ENCODE results near the gene SPTBN1.

Gene SPTBN1

DNA sequence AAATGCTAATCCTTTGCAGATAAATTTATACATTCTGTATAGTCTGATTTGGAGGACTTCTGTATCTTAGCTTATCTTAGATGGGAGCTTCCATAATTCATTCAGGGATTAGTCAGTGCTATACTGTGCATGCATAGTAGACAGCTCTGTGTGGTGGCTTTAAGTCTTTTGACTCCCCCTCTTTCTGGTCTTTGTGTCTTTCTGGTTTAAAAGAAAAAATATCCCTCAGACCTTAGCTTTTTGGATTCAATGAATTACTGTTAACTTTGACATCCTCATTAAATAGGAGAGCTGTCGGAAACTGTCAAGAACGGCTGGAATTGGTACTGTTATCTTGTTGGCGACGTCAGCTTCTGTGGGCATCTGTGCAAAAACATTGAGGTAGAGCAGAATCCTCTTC, 130.4 kb downstream of the SPTBN1 start:
- in situ Hi-C loops (cut with MboI; ENCODE audit: low sequenced_read_pairs) = no loop called here

GRCh38 chr2:54587171-54588016, 131.3 kb downstream of the SPTBN1 start:
- in situ Hi-C loops (cut with MboI; ENCODE audit: low sequenced_read_pairs) = no loop called here

DNA sequence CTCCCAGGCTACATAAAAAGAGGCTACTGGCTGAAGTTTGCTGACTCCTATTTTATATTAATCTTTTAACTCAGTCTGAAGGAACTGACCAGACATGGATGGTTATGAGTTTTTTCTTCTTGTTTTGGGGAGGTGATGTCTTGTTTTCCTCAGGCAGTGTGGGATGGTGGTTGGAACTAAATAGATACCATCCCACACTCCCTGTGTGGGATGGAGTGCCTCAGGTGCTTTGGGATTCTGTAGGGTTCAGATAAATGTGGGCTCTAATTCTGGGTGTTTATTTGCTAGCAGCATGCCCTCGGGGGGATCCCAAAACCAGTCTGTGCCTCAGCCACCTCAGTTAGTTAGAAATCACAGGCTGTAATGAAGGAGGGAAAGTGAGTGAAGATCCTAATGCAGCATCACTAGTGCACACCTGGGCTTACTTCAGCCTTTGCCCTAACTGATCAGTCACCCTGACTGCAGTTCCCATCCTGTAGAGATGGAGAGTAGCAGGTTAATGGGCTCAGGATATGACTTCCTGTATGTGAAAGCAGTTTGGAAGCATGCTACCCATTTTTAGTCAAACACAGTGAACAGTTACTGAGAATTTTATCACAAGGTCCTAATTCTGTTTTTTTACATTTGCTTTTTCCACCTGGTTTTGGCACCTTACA, 132.2 kb downstream of the SPTBN1 start:
- in situ Hi-C loops (cut with MboI; ENCODE audit: low sequenced_read_pairs) = no loop called here

GRCh38 chr2:54589038-54589339, 132.9 kb downstream of the SPTBN1 start:
- in situ Hi-C loops (cut with MboI; ENCODE audit: low sequenced_read_pairs) = no loop called here

DNA sequence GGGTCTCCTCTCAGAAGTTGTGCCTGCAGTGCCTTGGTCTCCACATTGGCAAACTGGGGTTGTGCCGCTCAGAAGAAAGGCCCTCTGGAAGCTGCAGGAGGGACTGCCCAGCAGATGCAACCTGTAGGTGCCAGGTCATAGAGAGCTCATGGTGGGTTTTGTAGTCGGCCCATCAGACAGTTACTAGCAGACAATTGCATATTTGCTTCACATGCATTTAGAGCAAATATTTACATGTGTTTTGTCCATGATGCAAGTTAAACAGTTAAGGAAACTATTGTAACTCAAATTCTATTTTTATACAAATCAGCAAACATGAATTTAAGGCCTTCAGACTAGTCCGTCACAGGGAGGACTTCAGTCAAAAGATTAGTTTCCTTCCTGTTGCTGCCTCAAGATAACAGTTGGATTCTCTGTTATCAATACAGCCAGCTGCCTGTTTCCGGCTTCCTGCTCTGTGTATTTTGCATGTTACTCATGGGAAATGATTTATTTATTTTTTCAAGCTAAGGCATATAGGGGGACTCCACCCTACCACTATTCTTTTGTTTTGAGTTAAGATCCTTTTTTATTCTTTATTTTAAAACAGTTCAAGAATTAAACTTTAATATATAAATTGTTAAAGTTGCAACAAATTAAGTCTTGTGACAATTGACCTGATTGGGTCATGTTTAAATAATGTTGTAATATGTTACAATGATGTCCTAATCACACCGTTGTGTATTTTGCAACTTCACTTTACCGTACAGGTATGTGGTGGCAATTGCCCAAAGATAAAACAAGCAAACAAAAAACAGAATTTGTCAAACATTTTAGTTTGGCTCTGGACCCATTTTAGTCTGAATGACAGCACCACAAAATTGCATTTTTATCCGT, 133.5 kb downstream of the SPTBN1 start:
- in situ Hi-C loops (cut with MboI; ENCODE audit: low sequenced_read_pairs) = no loop called here

- in situ Hi-C loops (cut with MboI; ENCODE audit: low sequenced_read_pairs) = no loop called here
Measured at GRCh38 chr2:54590216-54591120, 134.3 kb downstream of the SPTBN1 start.

DNA sequence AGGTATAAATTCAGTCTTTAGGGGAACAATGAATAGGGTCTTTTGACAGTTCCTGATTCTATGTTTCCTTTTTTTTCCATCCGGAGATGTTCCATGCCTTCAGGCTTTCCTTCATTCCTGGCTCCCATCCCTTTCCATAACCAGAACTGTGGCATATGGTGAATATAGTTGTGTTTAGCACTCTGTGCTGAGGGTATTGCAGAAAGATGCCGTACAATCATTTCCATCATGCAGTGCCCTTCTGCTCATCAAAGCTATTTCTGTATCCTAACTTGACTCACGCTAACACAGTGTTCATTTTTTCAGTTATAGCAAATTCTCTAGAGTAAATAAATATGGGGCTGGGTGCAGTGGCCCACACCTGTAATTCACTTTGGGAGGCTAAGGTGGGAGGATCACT, 135.4 kb downstream of the SPTBN1 start:
- in situ Hi-C loops (cut with MboI; ENCODE audit: low sequenced_read_pairs) = no loop called here

DNA sequence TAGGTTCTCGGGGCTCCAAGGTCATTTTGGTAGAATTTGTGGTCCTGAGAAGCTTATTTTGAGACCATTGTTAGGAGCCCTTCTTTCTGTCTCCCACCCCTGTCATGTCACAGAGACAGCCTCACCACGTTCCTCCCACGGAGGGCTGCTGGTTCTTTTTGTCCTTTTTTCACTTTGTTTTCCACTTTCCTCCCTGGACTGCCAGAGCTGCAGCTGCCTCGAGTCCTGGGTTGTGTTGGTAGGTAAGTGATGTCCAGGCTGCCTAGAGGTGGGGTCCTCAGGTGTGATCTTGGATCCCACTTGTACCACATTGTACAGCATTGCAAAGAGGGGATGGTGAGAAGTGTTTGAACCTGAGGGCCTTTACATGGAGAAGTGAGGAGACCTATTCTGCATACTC, 137.1 kb downstream of the SPTBN1 start:
- in situ Hi-C loops (cut with MboI; ENCODE audit: low sequenced_read_pairs) = no loop called here

GRCh38 chr2:54594048-54594447, 137.9 kb downstream of the SPTBN1 start:
- in situ Hi-C loops (cut with MboI; ENCODE audit: low sequenced_read_pairs) = no loop called here

DNA sequence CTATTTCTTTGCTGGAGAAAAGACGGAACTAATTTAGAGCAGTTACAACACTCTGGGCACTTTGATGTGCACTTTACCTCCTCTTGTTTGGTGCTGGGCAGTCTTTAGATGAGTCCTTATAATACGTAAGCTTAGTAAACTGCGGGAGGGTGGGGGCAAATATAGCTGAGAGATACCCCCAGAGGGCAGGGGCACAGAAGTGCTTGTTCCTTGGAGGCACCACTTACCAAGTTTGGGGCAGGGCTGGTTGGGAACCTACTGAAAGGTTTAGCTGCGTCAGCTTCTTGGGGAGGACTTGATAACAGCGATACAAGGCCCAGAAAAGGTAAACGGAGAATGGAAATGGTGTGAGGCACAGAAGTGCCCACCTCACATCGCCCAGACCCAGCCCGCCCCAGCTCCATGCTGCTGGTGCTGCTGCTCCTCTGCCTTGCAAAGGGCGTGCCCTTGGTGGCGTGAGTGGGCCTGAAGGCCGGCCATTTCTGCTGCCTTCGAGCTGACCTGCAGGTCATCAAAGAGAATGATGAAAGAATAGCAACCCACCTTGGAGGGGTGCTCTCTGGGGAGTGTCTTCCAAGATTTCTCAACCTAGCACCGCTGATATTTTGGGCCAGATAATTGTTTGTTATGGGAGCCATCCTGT, 139.2 kb downstream of the SPTBN1 start:
- in situ Hi-C loops (cut with MboI; ENCODE audit: low sequenced_read_pairs) = no loop called here

DNA sequence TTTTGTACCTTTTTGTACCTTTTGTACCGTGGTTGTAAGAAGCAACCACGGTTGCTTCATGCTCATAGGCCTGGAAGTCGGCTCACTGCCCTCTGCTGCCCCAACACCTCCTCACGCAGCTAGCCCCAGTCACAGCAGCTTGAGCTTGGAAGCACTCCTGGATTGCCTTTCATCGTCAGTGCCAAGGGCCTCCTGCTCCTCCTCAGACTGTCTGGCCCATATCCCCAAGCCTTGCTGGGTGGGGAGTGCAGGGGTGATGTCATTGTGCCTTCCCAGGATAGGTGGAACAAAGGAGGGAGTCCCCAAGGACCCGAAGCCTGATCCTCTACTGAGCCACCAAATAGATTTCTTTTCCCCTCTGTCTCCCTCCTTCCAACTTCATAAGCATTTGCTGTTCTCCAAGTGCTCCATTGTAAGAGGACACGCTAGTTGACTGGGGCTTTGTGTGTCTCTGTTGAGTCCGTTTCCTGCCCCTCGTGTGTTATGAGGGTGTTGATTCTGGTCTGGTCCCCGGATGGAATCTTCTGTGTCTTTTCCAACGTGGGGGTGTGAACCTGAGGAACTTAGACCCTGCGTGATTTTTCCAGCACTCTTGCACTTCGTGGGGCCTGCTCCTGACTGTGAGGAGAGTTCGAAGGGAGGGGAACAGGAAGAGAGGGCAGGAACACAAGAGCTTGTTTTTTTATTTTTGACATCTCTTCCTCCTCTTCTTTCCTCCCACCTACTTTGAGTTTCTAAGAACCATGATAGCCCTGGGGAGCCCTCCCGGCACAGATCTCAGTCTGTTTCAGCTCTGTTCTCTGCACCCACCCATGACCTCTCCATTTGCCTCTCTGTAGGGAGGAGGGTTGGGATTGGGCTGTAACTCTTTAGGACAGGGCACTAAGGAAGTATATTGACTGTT, 140.1 kb downstream of the SPTBN1 start:
- in situ Hi-C loops (cut with MboI; ENCODE audit: low sequenced_read_pairs) = no loop called here

DNA sequence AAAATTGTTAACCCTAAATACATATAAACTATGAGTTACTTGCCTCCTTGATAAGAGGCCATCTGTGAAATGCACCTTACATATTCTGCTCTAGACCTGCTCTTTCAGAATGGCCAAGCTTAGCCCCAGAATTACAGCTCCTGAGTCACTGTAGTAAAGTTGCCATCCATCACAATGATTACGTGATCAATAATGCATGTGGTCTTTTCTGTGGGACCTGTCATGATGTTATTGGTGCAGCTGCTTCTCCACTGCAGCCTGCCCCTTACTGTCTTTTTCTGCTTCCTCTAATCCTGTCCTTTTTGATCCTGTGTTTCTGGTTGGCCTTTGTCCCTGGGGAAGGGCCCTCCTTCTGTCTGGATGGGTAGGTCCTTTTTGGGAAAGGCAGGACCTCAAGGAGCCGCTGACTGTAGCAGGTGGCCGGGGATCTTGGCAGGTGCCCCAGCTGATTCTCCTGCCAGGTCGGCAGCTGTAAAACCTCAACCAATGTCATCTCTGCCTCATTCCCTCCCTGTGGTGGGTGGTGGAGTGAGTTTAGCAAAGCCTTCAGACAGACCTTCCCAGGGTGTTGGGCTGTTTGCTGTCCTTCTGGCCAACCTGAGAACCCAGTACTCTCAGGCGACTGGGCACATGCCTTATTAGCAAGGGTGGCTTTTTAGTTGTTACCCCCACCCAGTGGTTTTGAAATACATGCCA, 141.2 kb downstream of the SPTBN1 start:
- in situ Hi-C loops (cut with MboI; ENCODE audit: low sequenced_read_pairs) = no loop called here

DNA sequence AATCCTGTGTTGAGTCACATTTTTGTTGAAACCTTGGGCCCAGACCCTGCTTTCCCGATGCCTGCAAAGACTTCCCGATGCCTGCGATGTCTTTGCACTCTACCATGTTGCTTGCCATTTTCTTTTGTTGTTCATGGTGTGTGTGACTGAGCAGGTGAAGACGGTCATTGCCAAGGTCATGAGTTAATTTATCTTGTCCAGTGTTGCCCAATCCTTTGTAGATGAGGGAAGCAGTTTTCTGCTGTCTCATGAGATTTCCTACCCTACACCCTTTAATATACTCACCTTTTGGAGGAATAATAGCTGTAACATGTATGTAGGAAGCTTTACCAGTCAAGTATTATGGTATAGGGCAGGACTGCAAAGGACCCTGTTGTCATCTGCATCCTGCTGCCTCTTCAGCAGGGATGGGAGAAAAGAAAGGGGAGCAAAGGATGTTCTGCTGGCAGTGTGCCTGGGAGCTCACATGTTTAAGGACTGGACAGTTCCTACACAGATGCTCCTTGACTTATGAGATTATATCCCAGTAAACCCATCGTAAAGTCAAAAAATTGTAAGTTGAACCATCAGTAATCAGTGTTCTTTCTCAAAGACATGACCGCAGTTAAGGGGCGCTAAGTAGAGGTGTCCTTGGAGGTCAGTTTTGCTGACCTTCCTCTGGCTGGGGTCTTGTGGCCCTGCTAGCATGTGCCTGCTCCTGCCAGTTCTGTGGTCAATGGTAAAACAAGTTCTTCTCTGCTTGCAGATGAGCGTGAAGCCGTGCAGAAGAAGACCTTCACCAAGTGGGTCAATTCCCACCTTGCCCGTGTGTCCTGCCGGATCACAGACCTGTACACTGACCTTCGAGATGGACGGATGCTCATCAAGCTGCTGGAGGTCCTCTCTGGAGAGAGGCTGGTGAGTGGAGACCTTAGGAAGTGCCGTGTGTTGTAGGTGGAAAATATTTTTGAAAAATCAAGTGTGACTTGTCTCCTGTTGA, 142.5 kb downstream of the SPTBN1 start:
- in situ Hi-C loops (cut with MboI; ENCODE audit: low sequenced_read_pairs) = no loop called here

DNA sequence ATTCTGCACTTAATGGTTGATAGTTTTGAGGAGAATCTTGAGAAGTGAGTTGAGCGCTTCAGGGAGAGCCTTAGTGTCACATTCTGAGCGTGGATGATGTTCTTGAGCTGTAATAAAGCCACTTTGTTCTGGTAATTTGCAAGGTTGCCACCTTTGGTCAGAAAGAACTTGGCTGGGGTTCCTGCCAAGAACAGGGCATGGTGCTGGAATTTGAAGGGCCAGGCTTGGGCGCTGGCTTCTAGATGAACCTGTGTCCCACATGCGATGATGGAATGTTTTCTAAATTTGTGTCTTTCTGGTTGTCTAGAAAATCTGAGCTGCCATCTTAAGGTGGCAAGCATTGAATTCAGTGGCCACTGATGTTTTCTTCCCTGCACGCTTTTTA, 143.2 kb downstream of the SPTBN1 start:
- in situ Hi-C loops (cut with MboI; ENCODE audit: low sequenced_read_pairs) = no loop called here

DNA sequence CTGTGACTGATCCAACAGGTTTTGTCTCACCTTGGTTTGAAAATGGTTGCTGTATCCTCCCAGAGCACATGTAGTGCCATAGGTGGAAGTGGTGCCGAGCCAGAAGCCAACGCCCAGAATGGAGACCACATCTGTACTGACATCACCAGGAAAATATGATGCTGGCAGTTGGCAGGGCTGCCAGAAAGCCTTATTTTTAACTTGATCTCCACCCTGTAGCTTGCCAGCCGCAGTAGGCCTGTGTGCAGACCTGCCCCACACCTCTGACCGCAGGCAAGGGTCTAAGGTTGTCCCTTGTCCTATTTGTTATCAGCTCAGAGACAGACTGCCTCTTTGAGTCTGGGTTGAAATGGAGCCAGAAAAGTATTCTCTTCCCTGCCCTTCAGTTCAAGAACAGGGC, 143.8 kb downstream of the SPTBN1 start:
- in situ Hi-C loops (cut with MboI; ENCODE audit: low sequenced_read_pairs) = no loop called here

GRCh38 chr2:54601339-54601738, 145.2 kb downstream of the SPTBN1 start:
- in situ Hi-C loops (cut with MboI; ENCODE audit: low sequenced_read_pairs) = no loop called here

DNA sequence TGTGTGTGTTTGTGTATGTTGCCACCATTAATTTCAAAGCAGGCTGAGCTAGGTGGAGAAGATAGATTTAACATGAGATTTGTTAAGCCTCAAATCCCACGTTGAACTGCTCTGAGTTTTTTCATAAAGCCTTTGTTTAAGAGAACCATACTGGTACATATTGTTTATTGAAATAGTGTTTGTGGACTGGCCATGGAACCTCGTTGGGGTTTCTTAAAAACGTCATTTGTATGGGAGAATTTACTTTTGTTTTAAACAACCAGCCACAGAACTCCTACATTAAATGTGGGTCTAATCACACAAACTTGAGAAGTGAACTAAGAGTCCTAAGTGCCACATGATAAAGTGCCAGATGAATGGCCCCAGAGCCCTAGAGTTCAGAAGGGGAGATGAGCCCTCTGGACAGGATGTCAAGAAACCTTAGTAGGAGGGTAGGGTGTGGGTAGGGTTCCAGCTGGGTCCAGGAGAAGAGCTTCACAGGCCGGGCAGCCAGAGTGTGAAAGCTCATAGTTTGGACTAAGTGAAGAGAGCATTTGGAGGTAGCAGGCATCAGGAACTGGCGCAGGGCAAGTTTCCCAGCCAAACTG, 146.7 kb downstream of the SPTBN1 start:
- in situ Hi-C loops (cut with MboI; ENCODE audit: low sequenced_read_pairs) = no loop called here

Measured in HL-60/S4 treated with retinoic acid at 250 ng/mL for 4 days and 3 days (cell line).